K562 (cell line): ENCODE measurements around the gene HIVEP1.
A peak's percentile ranks its signal among the peaks of the same experiment; 100 is the strongest.

Experiments used
- ARID4B ChIP-seq: sonication (generic); formaldehyde crosslinking; IDR thresholded peaks from 2 replicates; pipeline ENCODE4 v1.8.0; 2022; ENCODE audit warnings: mild to moderate bottlenecking, missing genetic modification reagents
- BRCA1 ChIP-seq, 2 experiments: fragments of 450-650 bp in 1 of 2; sonication (generic) in 1 of 2; formaldehyde crosslinking in 1 of 2; IDR thresholded peaks; 2 replicates each; pipeline versions ENCODE4 v1.5.0 to v1.6.1; 2017 to 2020; ENCODE audit warnings: mild to moderate bottlenecking in 1 of 2, missing genetic modification reagents in 1 of 2
- CTCF ChIP-seq, 3 experiments: IDR thresholded peaks in 2 of 3; conservative IDR thresholded peaks in 1 of 3; 2 replicates each; pipeline ENCODE4 v1.5.1; 2011 to 2012; ENCODE audit warnings: low read length in 3 of 3, mild to moderate bottlenecking in 3 of 3, control low read depth in 2 of 3, improper control_type of control experiment in 1 of 3, inconsistent platforms in 1 of 3, low read depth in 1 of 3, mixed read lengths in 1 of 3, moderate library complexity in 1 of 3; ENCODE audit not compliant: insufficient read depth in 2 of 3
- NFIC ChIP-seq: fragments of 450-650 bp; IDR thresholded peaks from 2 replicates; pipeline ENCODE4 v1.6.1; 2017; ENCODE audit warnings: mild to moderate bottlenecking, inconsistent platforms
- POLR2A ChIP-seq: fragments of 450-650 bp; conservative IDR thresholded peaks from 2 replicates; pipeline ENCODE4 v1.6.1; 2016
- SRSF1 ChIP-seq: fragments of 200-400 bp; formaldehyde crosslinking; IDR thresholded peaks from 2 replicates; pipeline ENCODE4 v1.6.1; 2017; ENCODE audit warnings: mild to moderate bottlenecking, low read depth, low read length, moderate library complexity
- ZBTB8A ChIP-seq: fragments of 450-650 bp; IDR thresholded peaks from 2 replicates; pipeline ENCODE4 v1.6.1; 2018; ENCODE audit warnings: mild to moderate bottlenecking, moderate library complexity; ENCODE audit not compliant: partially characterized antibody
- ZNF12 ChIP-seq: sonication (generic); formaldehyde crosslinking; IDR thresholded peaks from 2 replicates; pipeline ENCODE4 v1.4.0; 2020; ENCODE audit warnings: mild to moderate bottlenecking, missing genetic modification reagents

DNA sequence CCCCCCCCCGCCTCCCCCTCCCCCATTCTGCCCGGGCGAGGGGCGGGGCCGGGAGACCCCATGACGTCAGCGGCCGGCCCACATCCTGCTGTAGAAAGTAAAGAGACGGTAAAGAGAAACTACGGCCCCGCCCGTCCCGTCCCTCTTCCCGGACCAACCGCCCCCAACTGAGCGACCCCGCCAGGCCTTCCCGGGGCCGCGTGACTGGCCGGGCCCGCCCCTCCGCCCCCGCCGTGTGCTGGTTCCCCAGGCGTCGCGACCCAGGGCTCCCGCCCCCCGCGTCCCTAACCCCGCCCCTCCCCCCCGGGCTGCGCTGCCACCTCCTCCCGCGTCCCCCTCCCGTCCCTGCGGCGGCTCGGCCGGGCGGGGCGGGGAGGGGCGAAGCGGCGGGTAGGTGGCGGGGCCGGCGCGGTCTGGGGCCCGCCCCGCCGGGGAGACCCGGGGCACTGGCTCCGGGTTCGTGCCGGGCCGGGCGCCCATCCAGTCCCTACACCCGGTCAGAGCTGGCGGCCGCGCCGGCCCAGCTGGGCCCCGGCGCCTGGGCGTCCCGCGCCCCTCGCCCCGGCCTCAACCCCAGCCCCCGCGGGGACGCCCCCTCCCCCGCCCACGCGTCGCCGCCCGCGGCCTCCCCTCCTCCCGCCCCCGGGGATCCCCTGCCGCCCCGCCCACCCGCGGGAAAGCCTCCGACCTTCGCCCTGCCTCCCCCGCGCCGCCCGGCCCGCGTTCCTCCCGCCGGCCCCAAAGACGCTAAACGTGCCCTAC lies 655 bp upstream of the HIVEP1 start:
- TF ChIP-seq SRSF1, result no peak
- no peak for TF ChIP-seq POLR2A
- TF ChIP-seq ZBTB8A, result no peak
- no peak; the same call in 1 of the 2 replicates for TF ChIP-seq ARID4B (CRISPR knock-in tag)
- no peak for TF ChIP-seq NFIC
- no peak for TF ChIP-seq ZNF12 (CRISPR knock-in tag)
- peak in 1 of 3 experiments; percentile 1; a peak in 1 of 6 replicates for TF ChIP-seq CTCF (IDR thresholded peaks at IDR 0.05 in 2 of 3, conservative IDR thresholded peaks at IDR 0.05 in 1 of 3; ENCODE audit: insufficient read depth in 2 of 3, low read depth in 1 of 3, low read length in 3 of 3)
- no peak for TF ChIP-seq BRCA1 (IDR thresholded peaks at IDR 0.05)
- TF ChIP-seq BRCA1 (CRISPR knock-in tag; IDR thresholded peaks at IDR 0.05), result no peak
